GM18511 (cell line): ENCODE results near the gene LMAN1L.

Source experiments
- ATAC-seq: cut with Tn5 transposase; IDR thresholded peaks from one replicate; pipeline ENCODE4 v1.9.1; 2021; ENCODE audit warnings: mild to moderate bottlenecking, moderate library complexity; ENCODE audit not compliant: unreplicated experiment

Gene LMAN1L

GRCh38 chr15:74812533-74812932 lies at the start of gene LMAN1L:
Gene LMAN1L, plus strand, starts transcription at chr15:74812835. Its CDS starts 20 bp downstream, at chr15:74812855.
- ATAC-seq, result no peak

- ATAC-seq, result no peak
Observed at GRCh38 chr15:74763416-74763815, 49.2 kb upstream of the LMAN1L start.

GRCh38 chr15:74767167-74768098 lies 45.2 kb upstream of the LMAN1L start:
- no peak for ATAC-seq

DNA sequence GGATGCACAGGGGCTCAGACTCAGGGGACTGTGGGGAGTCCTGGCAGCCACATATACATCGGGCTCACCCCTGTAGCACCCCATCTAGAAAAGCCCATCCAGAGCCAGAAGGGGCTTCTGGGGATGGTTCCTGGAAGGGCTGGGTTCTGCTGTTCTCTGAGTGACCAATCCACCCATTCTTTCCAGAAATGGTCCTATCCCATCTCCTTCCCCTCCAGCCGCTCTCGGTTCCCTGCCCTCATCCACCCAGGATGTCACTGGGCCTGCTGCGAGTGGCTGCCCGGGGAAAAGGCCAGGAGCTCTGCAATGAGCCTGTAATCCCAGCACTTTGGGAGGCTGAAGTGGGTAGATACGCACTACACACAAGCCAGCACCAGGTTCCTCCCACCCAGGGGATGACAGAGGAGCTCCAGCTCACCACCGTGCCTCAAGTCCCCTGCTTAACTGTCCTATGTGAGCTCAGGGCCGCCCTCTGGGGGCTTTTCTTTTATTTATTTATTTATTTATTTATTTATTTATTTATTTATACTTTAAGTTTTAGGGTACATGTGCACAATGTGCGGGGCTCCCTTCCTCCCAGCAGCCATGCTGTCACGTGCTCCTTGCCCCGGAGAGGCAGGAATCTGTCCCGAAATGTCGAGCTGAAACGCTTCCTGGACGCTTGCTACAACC lies 44.4 kb upstream of the LMAN1L start:
- ATAC-seq, result no peak

DNA sequence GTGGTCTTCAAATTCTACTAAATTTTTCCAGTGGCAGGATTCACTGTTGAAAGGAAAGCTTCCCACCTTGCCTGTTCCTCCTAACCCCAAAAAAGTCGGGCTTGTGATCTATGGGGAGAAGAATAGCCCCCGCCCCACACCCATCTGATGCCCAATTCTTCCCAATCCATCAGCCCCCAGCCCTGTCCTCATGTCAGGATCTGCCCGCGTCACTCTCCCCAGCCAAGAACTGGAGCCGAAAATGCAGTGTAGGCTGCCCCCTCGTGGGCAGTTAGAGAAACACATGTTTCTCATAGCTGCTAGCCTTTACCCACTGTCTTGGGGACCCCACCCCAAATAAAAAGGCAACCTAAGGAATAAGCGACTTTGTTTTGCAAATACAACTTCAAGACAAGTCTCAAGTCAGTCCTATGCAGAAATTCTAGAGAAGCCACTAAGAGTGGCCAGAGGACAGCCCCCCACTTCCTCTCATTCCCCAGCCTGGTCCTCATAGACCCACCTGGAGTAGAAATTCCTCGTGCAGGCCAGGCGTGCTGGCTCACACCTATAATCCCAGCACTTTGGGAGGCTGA lies 43.8 kb upstream of the LMAN1L start:
- no peak for ATAC-seq

- no peak for ATAC-seq
Observed at GRCh38 chr15:74769463-74770025, 43.1 kb upstream of the LMAN1L start.

GRCh38 chr15:74770211-74770903 lies 42.3 kb upstream of the LMAN1L start:
- ATAC-seq, result no peak

GRCh38 chr15:74773329-74773728 lies 39.3 kb upstream of the LMAN1L start:
- ATAC-seq, result no peak

GRCh38 chr15:74773731-74774252 lies 38.8 kb upstream of the LMAN1L start:
- no peak for ATAC-seq

DNA sequence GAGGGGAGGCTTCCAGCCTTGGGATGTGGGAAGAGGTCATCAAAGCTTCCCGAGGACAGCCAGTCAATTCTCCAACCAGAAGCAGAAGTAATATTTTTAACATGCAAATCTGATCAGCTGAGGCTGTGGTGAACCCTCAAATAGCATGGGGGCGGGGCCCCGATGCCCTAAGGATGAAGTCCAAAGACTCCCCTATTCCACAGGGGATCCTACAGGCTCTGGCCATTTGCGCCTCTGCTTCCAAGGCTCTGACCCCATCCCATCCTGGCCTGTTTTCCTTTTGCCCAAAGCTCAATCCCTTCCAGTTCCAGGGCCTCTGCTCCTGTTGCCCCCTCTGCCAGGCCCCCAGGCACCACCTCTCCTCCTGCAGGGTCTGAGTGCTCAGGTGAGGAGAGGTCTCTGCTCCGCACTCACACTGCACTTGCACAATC lies 37.5 kb upstream of the LMAN1L start:
- ATAC-seq, result no peak

- no peak for ATAC-seq
Observed at GRCh38 chr15:74775894-74776293, 36.7 kb upstream of the LMAN1L start.

- peak; percentile 43 for ATAC-seq
Observed at GRCh38 chr15:74776821-74777768, 35.5 kb upstream of the LMAN1L start.

- ATAC-seq, result no peak
Observed at GRCh38 chr15:74777769-74778598, 34.7 kb upstream of the LMAN1L start.

DNA sequence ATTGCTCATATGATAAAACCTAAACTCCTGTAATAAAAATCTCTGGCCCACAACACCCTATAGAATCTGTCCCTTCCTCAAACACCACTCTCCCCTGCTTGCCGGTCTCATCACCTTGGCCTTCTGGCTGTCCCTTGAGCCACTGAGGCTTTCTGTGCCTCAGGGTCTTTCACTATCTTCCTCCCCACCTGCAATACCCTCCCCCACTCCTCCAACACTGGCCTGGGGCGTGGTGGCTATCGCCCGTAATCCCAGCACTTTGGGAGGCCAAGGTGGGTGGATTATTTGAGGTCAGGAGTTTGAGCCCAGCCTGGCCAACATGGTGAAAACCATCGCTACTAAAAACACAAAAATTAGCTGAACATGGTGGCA lies 34.0 kb upstream of the LMAN1L start:
- ATAC-seq, result no peak

GRCh38 chr15:74779162-74779648 lies 33.4 kb upstream of the LMAN1L start:
- no peak for ATAC-seq

DNA sequence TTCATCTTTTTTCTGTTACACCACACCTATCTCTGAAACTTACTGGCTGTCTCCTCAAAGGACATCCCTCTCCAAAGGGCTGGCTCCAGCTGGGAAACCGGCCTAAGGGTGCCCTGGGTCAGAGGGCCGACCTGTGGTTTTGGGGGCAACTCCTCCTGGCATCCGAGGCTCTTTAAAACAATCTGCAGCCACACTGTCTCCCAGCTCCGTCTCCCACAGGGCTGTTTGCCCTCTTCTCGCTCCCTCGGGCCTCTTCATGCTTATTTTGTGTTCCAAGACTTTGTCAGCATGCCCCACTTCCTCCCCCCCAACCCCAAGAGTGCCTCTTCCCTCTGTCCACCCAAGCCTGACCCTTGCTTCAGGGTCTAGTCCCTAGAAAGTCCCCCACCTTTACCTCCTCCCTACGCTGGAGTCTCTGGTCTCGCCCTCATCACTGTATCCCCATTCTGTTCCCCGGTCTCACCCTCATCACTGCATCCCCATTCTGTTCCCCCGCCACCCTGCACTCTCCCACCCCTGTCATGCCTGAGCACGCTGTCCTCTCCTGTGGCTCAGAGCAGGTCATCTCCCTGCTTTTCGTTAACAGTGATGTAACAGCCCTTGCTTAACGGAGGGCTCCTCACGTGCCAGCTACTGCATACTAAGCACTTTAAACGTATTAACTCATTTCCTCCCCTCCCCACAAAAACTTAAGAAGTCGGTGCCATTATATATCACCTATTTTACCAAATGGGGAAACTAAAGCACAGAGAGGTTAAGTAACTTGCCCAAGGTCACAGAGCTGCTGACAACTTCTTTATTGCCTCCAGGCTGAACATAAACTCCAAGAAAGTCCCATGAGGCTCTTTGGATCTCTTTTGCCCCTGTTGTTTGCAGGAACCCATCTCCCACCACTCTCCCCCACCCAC lies 31.9 kb upstream of the LMAN1L start:
- ATAC-seq, result no peak
